IPS-NIHi7 (cell line): ENCODE data around the gene LILRB2.
"Not testable (repeated sequence)": the region's sequence is repeated elsewhere in the genome, so short reads cannot be mapped to it uniquely, and the experiment has no call there.

Experiments
- DNase-seq: peaks from one replicate; pipeline ENCODE4 v3.0.0; 2012; ENCODE audit warnings: mixed read lengths; ENCODE audit errors: extremely low spot score

The LILRB2 gene

GRCh38 chr19:54240372-54241336 is 40.3 kb downstream of the LILRB2 start:
- not testable (repeated sequence) for DNase-seq

GRCh38 chr19:54239491-54240371 is 41.2 kb downstream of the LILRB2 start:
- DNase-seq, result not testable (repeated sequence)

- no peak for DNase-seq
Observed at GRCh38 chr19:54233941-54234340, 47.0 kb downstream of the LILRB2 start.

GRCh38 chr19:54231077-54231931 is 49.6 kb downstream of the LILRB2 start:
- DNase-seq, result peak; percentile 98

- DNase-seq, result no peak
Observed at GRCh38 chr19:54230031-54230430, 50.9 kb downstream of the LILRB2 start.

- DNase-seq, result no peak
Observed at GRCh38 chr19:54229146-54229545, 51.8 kb downstream of the LILRB2 start.

GRCh38 chr19:54224619-54225018 is 56.3 kb downstream of the LILRB2 start:
- DNase-seq, result not testable (repeated sequence)

GRCh38 chr19:54223937-54224281 is 57.0 kb downstream of the LILRB2 start:
- not testable (repeated sequence) for DNase-seq
